HepG2 (cell line): ENCODE data around the gene MACROH2A1. TPM values are rescaled to one million over a fixed set of nuclear protein-coding genes. Genes with fewer than 3 reads are reported as not detected.

Experiments used
- ATAC-seq: fragments of 200-7000 bp; cut with Tn5 transposase; 3 replicates; pipeline ENCODE4 v1.9.1; 2020; ENCODE audit warnings: mild to moderate bottlenecking, moderate library complexity
- BruUV-seq: library from RNA; stranded (reverse); fragments of 400-500 nt; replicated peaks from 2 replicates; lab custom pipeline; 2021; lab: Mats Ljungman, UMichigan
- CTCF ChIA-PET: fragments of 300-600 bp; formaldehyde crosslinking; extraction: SDS; loops from one replicate; lab custom pipeline; 2021; ENCODE audit warnings: low total read pairs, inconsistent platforms, low intra/inter-chr PET ratio; lab: Yijun Ruan, JAX
- POLR2A ChIA-PET: fragments of 350-600 bp; sonication (Branson Sonifier 250); formaldehyde crosslinking; loops from one replicate; lab custom pipeline; 2020; ENCODE audit warnings: antibody characterized with exemption, inconsistent platforms; lab: Yijun Ruan, JAX
- DNase-seq: peaks from one replicate; pipeline ENCODE4 v3.0.0-alpha.2; 2015; ENCODE audit warnings: low spot score
- FAIRE-seq: peaks from 3 replicates; lab custom pipeline; 2011; peaks lifted over from hg19 to GRCh38; lab: Jason Lieb, UNC
- H2AFZ ChIP-seq: one replicate; pipeline ENCODE4 v1.6.1; 2011; ENCODE audit warnings: low read length, inconsistent platforms
- H3K27ac ChIP-seq: fragments of 300-600 bp; 3 replicates; pipeline ENCODE4 v1.8.0; 2011; ENCODE audit warnings: mixed run types, mild to moderate bottlenecking, mixed read lengths, low read length, inconsistent platforms; ENCODE audit not compliant: insufficient read depth; ENCODE audit errors: extremely low read length
- H3K27me3 ChIP-seq, 2 experiments: fragments of 200-600 bp in 1 of 2; 2 replicates in 1 of 2; 3 replicates in 1 of 2; pipeline versions ENCODE4 v1.6.0 to v1.8.0; 2011; ENCODE audit warnings: low read length in 2 of 2, mild to moderate bottlenecking in 2 of 2, moderate library complexity in 2 of 2, inconsistent platforms in 1 of 2; ENCODE audit not compliant: insufficient read depth in 2 of 2, control insufficient read depth in 1 of 2
- H3K36me3 ChIP-seq, 2 experiments: fragments of 200-600 bp in 1 of 2; replicated peaks in 1 of 2; 2 replicates in 1 of 2; 3 replicates in 1 of 2; pipeline versions ENCODE4 v1.5.1 to v1.8.0; 2011; ENCODE audit warnings: low read length in 2 of 2, inconsistent platforms in 1 of 2; ENCODE audit not compliant: insufficient read depth in 2 of 2, control insufficient read depth in 1 of 2
- H3K4me1 ChIP-seq: 2 replicates; pipeline ENCODE4 v1.5.1; 2012; ENCODE audit warnings: low read length, inconsistent platforms; ENCODE audit not compliant: insufficient read depth
- H3K4me2 ChIP-seq: 2 replicates; pipeline ENCODE4 v1.6.0; 2011; ENCODE audit warnings: low read depth, low read length, inconsistent platforms
- H3K4me3 ChIP-seq, 3 experiments: fragments of 200-600 bp in 1 of 3; sonication (generic), shearing (Covaris generic) in 1 of 3; replicated peaks in 1 of 3; 2 replicates each; pipeline ENCODE4 v1.5.1; 2011 to 2016; ENCODE audit warnings: low read length in 3 of 3, inconsistent platforms in 2 of 3, low read depth in 2 of 3, mild to moderate bottlenecking in 2 of 3, control low read depth in 1 of 3, mixed read lengths in 1 of 3; ENCODE audit not compliant: insufficient read depth in 1 of 3
- H3K79me2 ChIP-seq: one replicate; pipeline ENCODE4 v1.6.1; 2011; ENCODE audit warnings: low read length, inconsistent platforms; ENCODE audit not compliant: insufficient read depth
- H3K9ac ChIP-seq: 2 replicates; pipeline ENCODE4 v1.6.0; 2011; ENCODE audit warnings: mild to moderate bottlenecking, low read depth, low read length, inconsistent platforms; ENCODE audit not compliant: insufficient read depth
- H3K9me3 ChIP-seq: 2 replicates; pipeline ENCODE4 v1.5.1; 2012; ENCODE audit warnings: mild to moderate bottlenecking, low read length
- H4K20me1 ChIP-seq: 2 replicates; pipeline ENCODE4 v1.6.0; 2011; ENCODE audit warnings: inconsistent platforms, mild to moderate bottlenecking, low read length, moderate library complexity; ENCODE audit not compliant: insufficient read depth
- FUBP1 ChIP-seq: sonication (generic); formaldehyde crosslinking; IDR thresholded peaks from 2 replicates; pipeline ENCODE4 v1.5.1; 2020; ENCODE audit warnings: missing genetic modification reagents, mild to moderate bottlenecking, borderline replicate concordance
- HDAC2 ChIP-seq: sonication (generic); formaldehyde crosslinking; IDR thresholded peaks from 2 replicates; pipeline ENCODE4 v1.4.0; 2020; ENCODE audit warnings: missing genetic modification reagents
- HNRNPLL ChIP-seq: fragments of 200-400 bp; formaldehyde crosslinking; IDR thresholded peaks from 2 replicates; pipeline ENCODE4 v1.6.1; 2017; ENCODE audit warnings: mild to moderate bottlenecking, low read depth, low read length; ENCODE audit not compliant: poor library complexity, severe bottlenecking
- MLX ChIP-seq: IDR thresholded peaks from 2 replicates; pipeline ENCODE4 v1.6.1; 2016
- PHF20 ChIP-seq: sonication (generic); formaldehyde crosslinking; IDR thresholded peaks from 2 replicates; pipeline ENCODE4 v1.5.0; 2020; ENCODE audit warnings: mild to moderate bottlenecking, missing genetic modification reagents
- TEAD2 ChIP-seq: sonication (generic); formaldehyde crosslinking; IDR thresholded peaks from 2 replicates; pipeline ENCODE4 v1.9.0; 2021; ENCODE audit warnings: missing genetic modification reagents
- ZKSCAN1 ChIP-seq: fragments of 150-350 bp; IDR thresholded peaks from 2 replicates; pipeline ENCODE4 v1.6.1; 2014; ENCODE audit warnings: low read length
- ZNF33A ChIP-seq: sonication (generic); formaldehyde crosslinking; IDR thresholded peaks from 2 replicates; pipeline ENCODE4 v1.5.1; 2020; ENCODE audit warnings: missing genetic modification reagents, mild to moderate bottlenecking, moderate library complexity, borderline replicate concordance
- ZNF567 ChIP-seq: sonication (generic); formaldehyde crosslinking; IDR thresholded peaks from 2 replicates; pipeline ENCODE4 v1.8.1; 2023; ENCODE audit warnings: mild to moderate bottlenecking, missing genetic modification reagents, borderline replicate concordance
- ZNF768 ChIP-seq: sonication (generic); formaldehyde crosslinking; IDR thresholded peaks from 2 replicates; pipeline ENCODE4 v1.4.0; 2020; ENCODE audit warnings: missing genetic modification reagents
- WGBS: methylation state at CpG from one replicate; pipeline ENCODE4 v1.1.6; 2017; ENCODE audit warnings: low lambda C conversion rate; 5-methylcytosine and 5-hydroxymethylcytosine counted together
- in situ Hi-C: cut with HindIII; loops from 2 replicates; pipeline ENCODE4 v1.10.0; 2017; ENCODE audit warnings: low pct_unique_long_range_greater_than_20kb; ENCODE audit not compliant: extremely low pct_ligation_motif_present
- intact Hi-C: fragments of 100-400 bp; cut with micrococcal nuclease; formaldehyde crosslinking; loops from one replicate; pipeline ENCODE4 v1.10.0; 2022; ENCODE audit not compliant: unreplicated experiment
- polyA plus RNA-seq, 8 experiments: library from polyadenylated mRNA; depleted of rRNA in 3 of 8; stranded (reverse) in 7 of 8; unstranded in 1 of 8; fragments of >200 nt; fragmentation: Illumina TruSeq in 4 of 8; extraction: Trizol in 4 of 8; gene quantifications; 2 replicates each; pipeline versions ENCODE4 v1.2.1 to v1.2.3, GENCODE V29; 2011 to 2016; ENCODE audit warnings: low read depth in 4 of 8, missing spikeins in 1 of 8, mixed read lengths in 1 of 8; ENCODE audit not compliant: insufficient read depth in 1 of 8
- total RNA-seq, 5 experiments: library from RNA; depleted of rRNA; stranded (reverse); fragments of >200 nt; fragmentation: Illumina TruSeq; extraction: Trizol; gene quantifications; 2 replicates each; pipeline ENCODE4 v1.2.3, GENCODE V29; 2016; ENCODE audit warnings: low read depth in 1 of 5

The MACROH2A1 gene
- total and polyA plus RNA-seq, 2 of the 13 experiments (the other 11 are each of a cell fraction or from before 2014, with no cell fraction given), result 69.1 to 158 TPM

GRCh38 chr5:135446615-135447014, 47.6 kb upstream of the MACROH2A1 start:
- CTCF ChIA-PET, result no interaction called here
- DNase-seq (no peak), ATAC-seq (no peak), FAIRE-seq (no peak)
- Histone ChIP-seq H3K9me3 (no peaks in the 10 kb centered on the region), H2AFZ (no peak overlapping the region), H3K4me2 (no peak overlapping the region), H3K27ac (no peak overlapping the region), H3K36me3 (no peaks in the 10 kb centered on the region), H3K27me3 (peaks cover 7 to 54% of the 10 kb centered on the region in 2 experiments), H3K4me3 (no peak overlapping the region), H3K79me2 (no peaks in the 10 kb centered on the region), H3K4me1 (no peaks in the 10 kb centered on the region), H4K20me1 (no peaks in the 10 kb centered on the region), H3K9ac (no peak overlapping the region)
- BruUV-seq, result no TSS peak
- TF ChIP-seq PHF20 (CRISPR knock-in tag) (no peak), ZNF567 (CRISPR knock-in tag) (no peak), MLX (CRISPR knock-in tag) (no peak), FUBP1 (CRISPR knock-in tag) (no peak), HDAC2 (CRISPR knock-in tag) (no peak), ZNF33A (CRISPR knock-in tag) (no peak), TEAD2 (CRISPR knock-in tag) (no peak), HNRNPLL (no peak), ZKSCAN1 (no peak), ZNF768 (CRISPR knock-in tag) (no peak)
- in situ Hi-C loops, result no loop called here
- intact Hi-C loops, result no loop called here
- POLR2A ChIA-PET, result no interaction called here
- WGBS, result 20% methylated on average over 4 of the region's 7 CpGs
